GM12878 (cell line): ENCODE data around the gene PRL. TPM values are rescaled to one million over a fixed set of nuclear protein-coding genes. Genes with fewer than 3 reads are reported as not detected.

ENCODE experiments used
- ATAC-seq: fragments of 200-7000 bp; cut with Tn5 transposase; 3 replicates; pipeline ENCODE4 v1.9.1; 2020; ENCODE audit warnings: mild to moderate bottlenecking, moderate library complexity
- BruUV-seq: library from RNA; stranded (reverse); fragments of 400-500 nt; replicated peaks from 2 replicates; lab custom pipeline; 2021; lab: Mats Ljungman, UMichigan
- CTCF ChIA-PET: fragments of 300-600 bp; sonication (Branson Sonifier 250); formaldehyde crosslinking; extraction: SDS; loops from one replicate; lab custom pipeline; 2021; ENCODE audit warnings: inconsistent platforms; lab: Yijun Ruan, JAX
- POLR2A ChIA-PET: fragments of 350-600 bp; formaldehyde crosslinking; extraction: SDS; loops from one replicate; lab custom pipeline; 2021; ENCODE audit warnings: inconsistent platforms; lab: Charles Lee
- RAD21 ChIA-PET: fragments of 300-600 bp; sonication (Branson Sonifier 250); formaldehyde crosslinking; loops from one replicate; lab custom pipeline; 2023; ENCODE audit warnings: antibody characterized with exemption; ENCODE audit not compliant: unreplicated experiment; lab: Charles Lee
- SMC1A ChIA-PET: fragments of 300-600 bp; sonication (Branson Sonifier 250); formaldehyde crosslinking; loops from one replicate; lab custom pipeline; 2023; ENCODE audit not compliant: unreplicated experiment, uncharacterized antibody; lab: Charles Lee
- DNase-seq: peaks from one replicate; pipeline ENCODE4 v3.0.0-alpha.2; 2011; ENCODE audit warnings: low read depth, low spot score
- FAIRE-seq: peaks from 3 replicates; lab custom pipeline; 2011; peaks lifted over from hg19 to GRCh38; lab: Jason Lieb, UNC
- H2AFZ ChIP-seq: 2 replicates; pipeline ENCODE4 v1.6.0; 2011; ENCODE audit warnings: low read depth, low read length, control low read depth; ENCODE audit not compliant: control insufficient read depth
- H3K27ac ChIP-seq: 2 replicates; pipeline ENCODE4 v1.5.1; 2011; ENCODE audit warnings: control low read depth; ENCODE audit not compliant: control insufficient read depth, insufficient read depth
- H3K27me3 ChIP-seq, 2 experiments: replicated peaks in 1 of 2; 2 replicates each; pipeline versions ENCODE4 v1.6.0 to v1.6.1; 2011; ENCODE audit warnings: low read length in 1 of 2; ENCODE audit not compliant: control insufficient read depth in 2 of 2, insufficient read depth in 2 of 2
- H3K36me3 ChIP-seq, 2 experiments: 2 replicates each; pipeline ENCODE4 v1.5.1; 2011; ENCODE audit warnings: low read length in 1 of 2; ENCODE audit not compliant: control insufficient read depth in 2 of 2, insufficient read depth in 2 of 2
- H3K4me1 ChIP-seq: 2 replicates; pipeline ENCODE4 v1.6.1; 2011; ENCODE audit warnings: mild to moderate bottlenecking, low read length, moderate library complexity, mixed read lengths; ENCODE audit not compliant: control insufficient read depth, insufficient read depth
- H3K4me2 ChIP-seq: 2 replicates; pipeline ENCODE4 v1.6.0; 2011; ENCODE audit warnings: control low read depth; ENCODE audit not compliant: control insufficient read depth, insufficient read depth
- H3K4me3 ChIP-seq: fragments of 200-600 bp; sonication (generic); 2 replicates; pipeline ENCODE4 v1.5.1; 2016
- H3K79me2 ChIP-seq: 2 replicates; pipeline ENCODE4 v1.6.0; 2011; ENCODE audit warnings: low read length; ENCODE audit not compliant: control insufficient read depth, insufficient read depth
- H3K9ac ChIP-seq: 2 replicates; pipeline ENCODE4 v1.8.0; 2011; ENCODE audit warnings: low read length, control low read depth, mixed read lengths; ENCODE audit not compliant: control insufficient read depth, insufficient read depth
- H3K9me3 ChIP-seq: replicated peaks from 3 replicates; pipeline ENCODE4 v1.5.1; 2011; ENCODE audit warnings: mild to moderate bottlenecking, low read length; ENCODE audit not compliant: control insufficient read depth, insufficient read depth
- H4K20me1 ChIP-seq: 2 replicates; pipeline ENCODE4 v1.6.0; 2011; ENCODE audit not compliant: control insufficient read depth, insufficient read depth
- ASH2L ChIP-seq: fragments of 300-600, 200-600 bp; sonication (generic); IDR thresholded peaks from 2 replicates; pipeline ENCODE4 v1.6.1; 2017; ENCODE audit warnings: low read depth, mild to moderate bottlenecking, borderline replicate concordance
- EP300 ChIP-seq, 2 experiments: fragments of 150-350 bp in 1 of 2; IDR thresholded peaks; 2 replicates each; pipeline ENCODE4 v1.6.1; 2011 to 2012; ENCODE audit warnings: low read depth in 2 of 2, low read length in 2 of 2, borderline replicate concordance in 1 of 2, improper control_type of control experiment in 1 of 2, inconsistent platforms in 1 of 2; ENCODE audit not compliant: control insufficient read depth in 1 of 2
- NFIC ChIP-seq: IDR thresholded peaks from 2 replicates; pipeline ENCODE4 v1.6.1; 2012; ENCODE audit warnings: low read depth, mild to moderate bottlenecking, inconsistent platforms, low read length, moderate library complexity
- POU2F2 ChIP-seq: IDR thresholded peaks from 3 replicates; pipeline ENCODE4 v1.6.1; 2011; ENCODE audit warnings: low read depth, mild to moderate bottlenecking, low read length, borderline replicate concordance
- RCOR1 ChIP-seq: conservative IDR thresholded peaks from 2 replicates; pipeline ENCODE4 v1.6.1; 2012; ENCODE audit warnings: low read depth, low read length, improper control_type of control experiment
- RUNX3 ChIP-seq: IDR thresholded peaks from 2 replicates; pipeline ENCODE4 v1.6.1; 2012; ENCODE audit warnings: low read length, inconsistent platforms
- SMC3 ChIP-seq: IDR thresholded peaks from 2 replicates; pipeline ENCODE4 v1.6.1; 2011; ENCODE audit warnings: low read length, improper control_type of control experiment, borderline replicate concordance
- SREBF2 ChIP-seq: IDR thresholded peaks from 2 replicates; pipeline ENCODE4 v1.6.1; 2012; ENCODE audit warnings: mild to moderate bottlenecking, low read length
- SUZ12 ChIP-seq: fragments of 200-600 bp; sonication (generic); IDR thresholded peaks from one replicate; pipeline ENCODE4 v1.6.1; 2018; ENCODE audit warnings: antibody characterized with exemption, mild to moderate bottlenecking; ENCODE audit not compliant: unreplicated experiment
- WGBS: methylation state at CpG from one replicate; pipeline ENCODE4 v1.1.6; 2016; ENCODE audit warnings: low lambda C conversion rate; ENCODE audit not compliant: insufficient replicate concordance, insufficient coverage; ENCODE audit errors: missing lambda C conversion rate; 5-methylcytosine and 5-hydroxymethylcytosine counted together
- in situ Hi-C: fragments of 300-500 bp; cut with MboI; formaldehyde crosslinking; loops from 9 replicates; pipeline ENCODE4 v1.14.3; 2018; ENCODE audit warnings: mixed read lengths
- intact Hi-C: fragments of 100-400 bp; cut with micrococcal nuclease; formaldehyde crosslinking; loops from one replicate; pipeline ENCODE4 v1.14.2; 2022; ENCODE audit not compliant: unreplicated experiment
- polyA plus RNA-seq, 11 experiments: library from polyadenylated mRNA; depleted of rRNA in 4 of 11; unstranded in 6 of 11; stranded (reverse) in 5 of 11; fragments of >200 nt; fragmentation: Nextera tagmentation in 4 of 11; fragmentation: Illumina TruSeq in 1 of 11; extraction: Ambion mirVana in 4 of 11; extraction: Trizol in 1 of 11; gene quantifications; 1 replicate in 1 of 11; 2 replicates in 10 of 11; pipeline versions ENCODE4 v1.2.1 to v1.2.3, GENCODE V29; 2011 to 2016; ENCODE audit warnings: inconsistent platforms in 2 of 11, missing spikeins in 2 of 11, low read depth in 1 of 11
- total RNA-seq, 4 experiments: library from RNA; depleted of rRNA in 3 of 4; stranded (reverse); fragments of >200 nt in 3 of 4; fragmentation: Illumina TruSeq in 1 of 4; extraction: Trizol in 1 of 4; gene quantifications; 2 replicates each; pipeline versions ENCODE4 v1.2.1 to v1.2.3, GENCODE V29; 2013 to 2021
- TF ChIP-seq, protein P1 (sequence below): fragments of 450-650 bp; IDR thresholded peaks from 2 replicates; pipeline ENCODE4 v1.6.1; 2016; ENCODE audit warnings: mild to moderate bottlenecking

The PRL gene
- total and polyA plus RNA-seq, 10 of the 15 experiments (the other 5 are each of a cell fraction or from before 2014, with no cell fraction given): 0.05 to 34.9 (median 23.5) TPM

DNA sequence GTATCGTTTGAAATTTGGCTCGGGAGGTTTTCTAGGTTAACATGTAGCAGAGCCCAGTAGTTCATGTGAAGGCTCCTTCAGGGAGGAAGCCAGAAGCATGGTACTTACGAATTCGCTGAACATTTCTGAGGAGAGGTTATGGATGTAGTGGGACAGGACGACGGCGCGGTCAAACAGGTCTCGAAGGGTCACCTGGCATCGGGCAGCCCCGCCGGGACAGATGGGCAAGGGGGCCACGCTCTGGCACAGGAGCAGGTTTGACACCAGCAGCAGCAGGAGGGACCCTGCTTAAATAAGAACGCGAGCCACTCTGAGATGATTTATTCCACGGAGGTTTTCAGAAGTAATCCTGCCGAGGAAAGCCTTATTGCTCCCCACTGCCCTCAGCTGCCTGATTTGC lies 2.5 kb downstream of the PRL start:
- no peaks in the 10 kb centered on the region for H4K20me1 ChIP-seq
- in situ Hi-C loops (no loop called here), intact Hi-C loops (no loop called here)
- FAIRE-seq (no peak), DNase-seq (no peak), ATAC-seq (no peak)
- no peak overlapping the region for H3K27ac ChIP-seq
- no peak overlapping the region for H2AFZ ChIP-seq
- H3K36me3 ChIP-seq: no peaks in the 10 kb centered on the region
- H3K9me3 ChIP-seq: no peaks in the 10 kb centered on the region
- POLR2A ChIA-PET: no interaction called here
- H3K4me1 ChIP-seq: no peaks in the 10 kb centered on the region
- no peak overlapping the region for H3K4me2 ChIP-seq
- H3K79me2 ChIP-seq: no peaks in the 10 kb centered on the region
- H3K4me3 ChIP-seq: no peak overlapping the region
- CTCF ChIA-PET: no interaction called here
- TF ChIP-seq, protein P1, sequence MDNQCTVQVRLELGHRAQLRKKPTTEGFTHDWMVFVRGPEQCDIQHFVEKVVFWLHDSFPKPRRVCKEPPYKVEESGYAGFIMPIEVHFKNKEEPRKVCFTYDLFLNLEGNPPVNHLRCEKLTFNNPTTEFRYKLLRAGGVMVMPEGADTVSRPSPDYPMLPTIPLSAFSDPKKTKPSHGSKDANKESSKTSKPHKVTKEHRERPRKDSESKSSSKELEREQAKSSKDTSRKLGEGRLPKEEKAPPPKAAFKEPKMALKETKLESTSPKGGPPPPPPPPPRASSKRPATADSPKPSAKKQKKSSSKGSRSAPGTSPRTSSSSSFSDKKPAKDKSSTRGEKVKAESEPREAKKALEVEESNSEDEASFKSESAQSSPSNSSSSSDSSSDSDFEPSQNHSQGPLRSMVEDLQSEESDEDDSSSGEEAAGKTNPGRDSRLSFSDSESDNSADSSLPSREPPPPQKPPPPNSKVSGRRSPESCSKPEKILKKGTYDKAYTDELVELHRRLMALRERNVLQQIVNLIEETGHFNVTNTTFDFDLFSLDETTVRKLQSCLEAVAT: no peak
- no peak for TF ChIP-seq RUNX3
- no peak for TF ChIP-seq POU2F2
- TF ChIP-seq EP300 (IDR thresholded peaks at IDR 0.05; ENCODE audit: borderline replicate concordance in 1 of 2, control insufficient read depth in 1 of 2, low read depth in 2 of 2, low read length in 2 of 2): no peak
- TF ChIP-seq SUZ12: no peak
- TF ChIP-seq SREBF2: no peak
- no peak for TF ChIP-seq SMC3
- no peak for TF ChIP-seq NFIC
- TF ChIP-seq RCOR1: no peak
- TF ChIP-seq ASH2L: no peak
- SMC1A ChIA-PET: no interaction called here
- WGBS: 64% methylated on average over 17 of the region's 17 CpGs
- RAD21 ChIA-PET: no interaction called here
- no peaks in the 10 kb centered on the region for H3K27me3 ChIP-seq
- H3K9ac ChIP-seq: no peak overlapping the region
- no TSS peak for BruUV-seq
